OCI-LY7 (cell line): Measurements from ENCODE around the gene PPM1M. TPM values are rescaled to one million over a fixed set of nuclear protein-coding genes. Genes with fewer than 3 reads are reported as not detected.

Source experiments
- BruUV-seq: library from RNA; stranded (reverse); fragments of 400-500 nt; replicated peaks from 2 replicates; lab custom pipeline; 2021; lab: Mats Ljungman, UMichigan
- CTCF ChIA-PET: fragments of 300-600 bp; sonication (Branson Sonifier 250); formaldehyde crosslinking; loops from one replicate; lab custom pipeline; 2022; ENCODE audit warnings: antibody characterized with exemption; ENCODE audit not compliant: unreplicated experiment; lab: Charles Lee
- POLR2A ChIA-PET: fragments of 300-600 bp; sonication (Branson Sonifier 250); formaldehyde crosslinking; loops from one replicate; lab custom pipeline; 2022; ENCODE audit warnings: antibody characterized with exemption; lab: Charles Lee
- DNase-seq: peaks from one replicate; pipeline ENCODE4 v3.0.0-alpha.2; 2015; ENCODE audit warnings: low spot score
- H2AFZ ChIP-seq: fragments of 200-600 bp; sonication (generic), shearing (Covaris generic); 2 replicates; pipeline ENCODE4 v1.6.1; 2014; ENCODE audit warnings: mild to moderate bottlenecking, antibody characterized with exemption, low read length, moderate library complexity
- H3K27ac ChIP-seq: fragments of 200-600 bp; sonication (generic); 2 replicates; pipeline ENCODE4 v1.5.1; 2014; ENCODE audit warnings: mixed run types, low read depth, mild to moderate bottlenecking, moderate library complexity, low read length, inconsistent platforms; ENCODE audit not compliant: poor library complexity, severe bottlenecking
- H3K36me3 ChIP-seq: fragments of 200-600 bp; sonication (generic); 2 replicates; pipeline ENCODE4 v1.6.1; 2014; ENCODE audit warnings: mild to moderate bottlenecking, antibody characterized with exemption, low read length, moderate library complexity, mixed read lengths; ENCODE audit not compliant: insufficient read depth
- H3K4me1 ChIP-seq: fragments of 200-600 bp; sonication (generic); 2 replicates; pipeline ENCODE4 v1.5.1; 2014; ENCODE audit warnings: mild to moderate bottlenecking, low read length; ENCODE audit not compliant: insufficient read depth, poor library complexity, severe bottlenecking
- H3K4me2 ChIP-seq: fragments of 200-600 bp; sonication (generic); 2 replicates; pipeline ENCODE4 v1.6.1; 2014; ENCODE audit warnings: mild to moderate bottlenecking, low read length
- H3K4me3 ChIP-seq: fragments of 200-600 bp; sonication (generic); 2 replicates; pipeline ENCODE4 v1.5.1; 2014; ENCODE audit warnings: mild to moderate bottlenecking, low read depth, low read length; ENCODE audit not compliant: poor library complexity, severe bottlenecking
- H3K79me2 ChIP-seq: fragments of 200-600 bp; sonication (generic); 2 replicates; pipeline ENCODE4 v1.6.1; 2016; ENCODE audit warnings: low read depth, mild to moderate bottlenecking, low read length, moderate library complexity, mixed read lengths; ENCODE audit not compliant: insufficient read depth
- H3K9me2 ChIP-seq: fragments of 200-600 bp; sonication (generic); 2 replicates; pipeline ENCODE4 v1.6.1; 2016; ENCODE audit warnings: mild to moderate bottlenecking, low read length, mixed read lengths; ENCODE audit not compliant: insufficient read depth
- H3K9me3 ChIP-seq: fragments of 200-600 bp; sonication (generic); 2 replicates; pipeline ENCODE4 v1.6.1; 2014; ENCODE audit warnings: mild to moderate bottlenecking, mixed run types, low read length, mixed read lengths
- H4K20me1 ChIP-seq: fragments of 200-600 bp; sonication (generic); 2 replicates; pipeline ENCODE4 v1.6.1; 2014; ENCODE audit warnings: mild to moderate bottlenecking, antibody characterized with exemption, low read length, moderate library complexity, mixed read lengths; ENCODE audit not compliant: insufficient read depth
- EZH2phosphoT487 ChIP-seq: fragments of 200-600 bp; sonication (generic); IDR thresholded peaks from 2 replicates; pipeline ENCODE4 v1.6.1; 2018; ENCODE audit warnings: low read depth, borderline replicate concordance, mild to moderate bottlenecking, mixed run types, antibody characterized with exemption, low read length, moderate library complexity, mixed read lengths
- intact Hi-C: fragments of 100-400 bp; cut with micrococcal nuclease; formaldehyde crosslinking; loops from one replicate; pipeline ENCODE4 v1.10.0; 2022; ENCODE audit not compliant: unreplicated experiment
- total RNA-seq, 2 experiments: library from RNA; depleted of rRNA in 1 of 2; stranded (reverse); fragments of >200 nt in 1 of 2; shearing (Covaris generic) in 1 of 2; gene quantifications; 2 replicates each; pipeline ENCODE4 v1.2.3, GENCODE V29; 2014 to 2022
- TF ChIP-seq, protein P1 (sequence below): fragments of 200-600 bp; sonication (generic); conservative IDR thresholded peaks from 2 replicates; pipeline ENCODE4 v1.5.1; 2014; ENCODE audit warnings: mild to moderate bottlenecking, antibody characterized with exemption, low read length, moderate library complexity, mixed read lengths

The PPM1M gene
- total RNA-seq, 2 experiments from 2014 or later = 4.4 to 15.6 TPM

DNA sequence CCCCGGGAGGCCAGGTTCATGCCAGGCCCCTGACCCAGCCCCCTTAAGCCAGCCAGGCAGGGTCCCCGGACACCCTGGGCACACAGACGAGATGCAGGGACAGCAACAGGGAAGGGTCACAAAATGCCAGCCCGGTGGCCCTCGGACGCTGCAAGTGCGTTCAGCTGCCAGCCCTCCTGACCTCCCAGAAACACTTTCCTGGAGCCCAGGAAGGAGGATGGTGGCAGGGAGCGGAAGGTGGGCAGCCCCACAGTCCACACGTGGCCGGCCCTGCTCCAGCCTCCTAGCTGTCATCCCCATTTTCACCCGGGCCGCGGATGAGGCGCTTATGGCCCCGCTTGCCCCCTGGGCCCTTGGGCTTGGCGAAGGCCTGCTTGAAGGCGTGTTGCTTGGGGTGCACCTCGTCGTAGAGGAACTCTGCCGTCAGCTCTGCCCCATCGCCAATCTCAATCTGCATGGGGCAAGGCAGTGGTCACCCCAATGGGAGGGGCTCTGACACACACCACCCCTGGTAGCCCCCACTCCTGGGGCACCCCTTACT is 16.7 kb upstream of the PPM1M start:
- TF ChIP-seq, protein P1, sequence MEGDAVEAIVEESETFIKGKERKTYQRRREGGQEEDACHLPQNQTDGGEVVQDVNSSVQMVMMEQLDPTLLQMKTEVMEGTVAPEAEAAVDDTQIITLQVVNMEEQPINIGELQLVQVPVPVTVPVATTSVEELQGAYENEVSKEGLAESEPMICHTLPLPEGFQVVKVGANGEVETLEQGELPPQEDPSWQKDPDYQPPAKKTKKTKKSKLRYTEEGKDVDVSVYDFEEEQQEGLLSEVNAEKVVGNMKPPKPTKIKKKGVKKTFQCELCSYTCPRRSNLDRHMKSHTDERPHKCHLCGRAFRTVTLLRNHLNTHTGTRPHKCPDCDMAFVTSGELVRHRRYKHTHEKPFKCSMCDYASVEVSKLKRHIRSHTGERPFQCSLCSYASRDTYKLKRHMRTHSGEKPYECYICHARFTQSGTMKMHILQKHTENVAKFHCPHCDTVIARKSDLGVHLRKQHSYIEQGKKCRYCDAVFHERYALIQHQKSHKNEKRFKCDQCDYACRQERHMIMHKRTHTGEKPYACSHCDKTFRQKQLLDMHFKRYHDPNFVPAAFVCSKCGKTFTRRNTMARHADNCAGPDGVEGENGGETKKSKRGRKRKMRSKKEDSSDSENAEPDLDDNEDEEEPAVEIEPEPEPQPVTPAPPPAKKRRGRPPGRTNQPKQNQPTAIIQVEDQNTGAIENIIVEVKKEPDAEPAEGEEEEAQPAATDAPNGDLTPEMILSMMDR = no peak
- no peak for TF ChIP-seq EZH2phosphoT487
- Histone ChIP-seq H3K27ac (no peak overlapping the region), H3K9me3 (no peaks in the 10 kb centered on the region), H4K20me1 (no peaks in the 10 kb centered on the region), H3K9me2 (no peaks in the 10 kb centered on the region), H2AFZ (no peak overlapping the region), H3K4me1 (peaks cover 37% of the 10 kb centered on the region), H3K36me3 (peaks cover 42% of the 10 kb centered on the region), H3K4me3 (no peak overlapping the region), H3K4me2 (no peak overlapping the region), H3K79me2 (peaks cover 16% of the 10 kb centered on the region; the same call in 1 of the 2 replicates)
- POLR2A ChIA-PET = no interaction called here
- intact Hi-C loops = loop anchor here (5.0 kb wide), 2 partner anchors 77 to 218 kb away; partner anchors contain the start of genes POC1A and SEMA3G
- no peak for DNase-seq
- BruUV-seq = TSS peak; percentile 76
- CTCF ChIA-PET = no interaction called here

DNA sequence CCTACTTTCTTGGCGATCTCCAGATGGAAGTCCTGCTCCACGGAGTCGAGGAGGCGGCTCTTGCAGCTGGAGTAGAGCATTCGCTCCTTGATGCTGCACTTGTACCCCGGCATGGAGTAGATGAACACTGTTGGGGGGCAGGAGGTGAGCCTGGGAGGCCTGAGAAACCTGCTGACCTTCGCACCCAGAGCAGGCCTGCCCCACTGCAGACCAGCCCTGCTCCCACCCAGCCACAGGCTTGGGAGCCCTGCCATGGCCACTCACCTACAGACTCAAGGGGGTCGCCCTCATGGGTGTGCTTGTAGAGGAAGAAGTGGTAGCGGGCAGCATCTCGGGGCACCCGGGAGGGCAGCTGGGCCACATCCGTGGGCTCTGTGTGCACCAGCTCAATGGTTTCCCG is 15.9 kb upstream of the PPM1M start:
- no peak overlapping the region for H3K4me2 ChIP-seq
- no peak for DNase-seq
- H3K4me1 ChIP-seq = peaks cover 28% of the 10 kb centered on the region
- no peaks in the 10 kb centered on the region for H4K20me1 ChIP-seq
- H3K9me3 ChIP-seq = no peaks in the 10 kb centered on the region
- TF ChIP-seq, protein P1 = no peak
- no peak for TF ChIP-seq EZH2phosphoT487
- H3K36me3 ChIP-seq = peaks cover 50% of the 10 kb centered on the region
- BruUV-seq = no TSS peak
- no peak overlapping the region for H2AFZ ChIP-seq
- CTCF ChIA-PET = no interaction called here
- intact Hi-C loops = loop anchor here (2.0 to 5.0 kb wide), 3 partner anchors 77 to 218 kb away; partner anchors contain the start of genes POC1A and SEMA3G
- no peaks in the 10 kb centered on the region for H3K9me2 ChIP-seq
- no peak overlapping the region for H3K27ac ChIP-seq
- peaks cover 7% of the 10 kb centered on the region; the same call in 1 of the 2 replicates for H3K79me2 ChIP-seq
- POLR2A ChIA-PET = no interaction called here
- H3K4me3 ChIP-seq = no peak overlapping the region

DNA sequence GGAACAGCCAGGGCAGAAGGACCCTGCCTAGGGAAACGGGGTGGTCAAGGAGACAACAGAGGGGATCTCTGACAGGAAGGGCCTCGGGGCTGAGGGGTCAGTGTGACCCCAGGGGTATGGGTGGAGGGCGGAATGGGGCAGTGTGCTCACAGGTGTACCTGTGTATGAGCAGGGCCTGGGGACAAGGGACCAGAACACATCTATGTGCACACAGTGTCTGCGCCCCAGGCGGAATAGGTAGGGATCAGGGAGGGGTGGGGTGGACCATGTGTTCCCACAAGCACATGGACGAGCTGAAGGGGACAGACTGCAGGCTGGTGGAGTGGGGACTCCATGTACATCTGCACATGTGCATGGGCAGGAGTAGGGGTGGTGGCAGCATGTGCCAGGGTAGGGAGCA is 15.1 kb upstream of the PPM1M start:
- Histone ChIP-seq H3K4me2 (no peak overlapping the region), H3K79me2 (no peaks in the 10 kb centered on the region), H3K9me3 (no peaks in the 10 kb centered on the region), H3K4me1 (peaks cover 23% of the 10 kb centered on the region), H3K4me3 (no peak overlapping the region), H4K20me1 (no peaks in the 10 kb centered on the region), H3K9me2 (no peaks in the 10 kb centered on the region), H2AFZ (no peak overlapping the region), H3K27ac (no peak overlapping the region), H3K36me3 (peaks cover 53% of the 10 kb centered on the region)
- intact Hi-C loops = loop anchor here (2.0 kb wide), 1 partner anchor 108 kb away; no protein-coding TSS in a partner anchor
- BruUV-seq = no TSS peak
- CTCF ChIA-PET = interaction anchor here (0.8 to 1.3 kb wide), 3 partner anchors 8 to 47 kb away, joined by 3 to 4 read pairs (median 3); no protein-coding TSS in a partner anchor
- POLR2A ChIA-PET = no interaction called here
- no peak for TF ChIP-seq EZH2phosphoT487
- TF ChIP-seq, protein P1 = no peak
- no peak for DNase-seq
